Hematopoietic multipotent progenitor cell treated with erythropoietin and hydrocortisone succinate and interleukin-3 and kit ligand, for 6 days (in vitro differentiated cells): ENCODE data around the gene MELTF.

Experiments used
- DNase-seq: peaks from one replicate; pipeline ENCODE4 v3.0.0-alpha.2; 2015

Gene MELTF

GRCh38 chr3:197026481-197026866 lies 3.1 kb downstream of the MELTF start:
- no peak for DNase-seq

DNA sequence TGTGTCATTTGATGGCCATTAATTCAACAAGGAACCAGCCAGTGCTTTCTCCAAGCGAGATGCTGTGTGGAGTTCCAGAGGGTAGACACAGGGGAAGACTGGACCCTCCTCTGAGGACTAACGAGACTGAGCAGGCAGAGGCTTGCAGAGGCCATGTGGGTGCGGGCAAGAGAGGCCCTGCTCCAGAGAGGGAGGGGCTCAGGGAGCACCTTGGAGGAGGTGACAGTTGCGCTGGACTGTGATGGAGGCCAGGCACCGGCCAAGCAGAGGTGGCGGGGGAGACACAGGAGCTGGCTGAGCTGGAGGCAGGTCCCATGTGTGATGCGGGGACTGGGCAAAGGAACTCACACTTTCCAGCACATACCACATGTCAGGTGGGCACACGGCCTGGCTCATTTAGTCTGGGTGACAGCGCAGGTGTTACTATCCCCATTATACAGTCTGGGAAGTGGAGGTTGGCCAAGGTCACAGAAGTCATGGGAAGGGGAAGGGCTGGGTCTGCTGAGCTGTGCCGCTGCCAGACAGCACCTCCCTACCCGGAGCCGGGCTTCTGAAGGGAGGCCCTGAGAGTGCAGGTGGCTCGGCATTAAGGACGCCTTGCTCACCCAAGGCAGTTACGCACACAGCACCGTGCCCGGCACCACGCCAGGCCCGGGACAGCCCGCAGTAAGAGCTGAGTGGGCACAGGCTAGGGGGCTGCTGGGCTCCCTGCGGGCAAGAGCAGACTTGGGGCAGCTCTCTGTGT lies 3.7 kb downstream of the MELTF start:
- no peak for DNase-seq

DNA sequence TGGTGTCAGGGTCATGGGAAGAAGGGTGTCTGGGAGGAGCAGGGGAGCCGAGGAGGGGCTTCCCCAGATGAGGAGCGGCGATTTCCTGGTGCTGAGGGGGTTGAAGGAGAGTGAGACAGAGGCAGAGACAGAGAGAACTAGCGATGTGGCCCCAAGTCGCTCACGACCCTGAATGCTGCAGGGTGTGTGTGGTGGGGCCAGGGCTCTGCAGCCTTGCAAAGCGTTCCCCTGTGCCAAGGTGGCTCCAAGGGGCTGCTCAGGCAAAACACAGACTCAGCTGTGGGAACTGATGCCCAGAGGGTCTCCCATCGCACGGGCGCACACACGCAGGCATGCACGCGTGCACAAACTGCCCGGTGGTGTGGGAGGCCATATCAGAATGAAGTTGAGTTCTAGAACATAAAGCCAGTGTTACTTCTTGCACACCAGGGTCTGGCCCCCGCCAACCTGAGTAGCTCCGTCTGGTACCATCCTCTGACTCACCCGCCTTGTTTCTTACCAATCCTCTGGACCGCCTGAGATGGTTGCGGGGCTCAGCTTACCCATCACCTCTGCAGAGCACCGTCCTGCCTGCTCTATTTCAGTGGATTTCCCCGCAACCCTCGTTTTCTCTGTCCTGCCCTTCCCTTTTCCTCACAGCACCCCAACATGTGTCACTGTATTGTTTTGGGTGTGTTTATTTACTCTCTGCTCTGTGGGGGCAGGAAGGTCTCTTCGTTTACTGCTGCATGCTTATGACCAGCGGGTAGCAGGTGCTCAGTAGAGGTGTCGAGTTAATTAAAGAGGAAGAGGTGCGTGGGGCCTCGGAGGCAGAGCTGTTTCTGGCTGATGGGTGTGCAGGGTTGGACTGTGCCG lies 4.5 kb downstream of the MELTF start:
- DNase-seq, result no peak

DNA sequence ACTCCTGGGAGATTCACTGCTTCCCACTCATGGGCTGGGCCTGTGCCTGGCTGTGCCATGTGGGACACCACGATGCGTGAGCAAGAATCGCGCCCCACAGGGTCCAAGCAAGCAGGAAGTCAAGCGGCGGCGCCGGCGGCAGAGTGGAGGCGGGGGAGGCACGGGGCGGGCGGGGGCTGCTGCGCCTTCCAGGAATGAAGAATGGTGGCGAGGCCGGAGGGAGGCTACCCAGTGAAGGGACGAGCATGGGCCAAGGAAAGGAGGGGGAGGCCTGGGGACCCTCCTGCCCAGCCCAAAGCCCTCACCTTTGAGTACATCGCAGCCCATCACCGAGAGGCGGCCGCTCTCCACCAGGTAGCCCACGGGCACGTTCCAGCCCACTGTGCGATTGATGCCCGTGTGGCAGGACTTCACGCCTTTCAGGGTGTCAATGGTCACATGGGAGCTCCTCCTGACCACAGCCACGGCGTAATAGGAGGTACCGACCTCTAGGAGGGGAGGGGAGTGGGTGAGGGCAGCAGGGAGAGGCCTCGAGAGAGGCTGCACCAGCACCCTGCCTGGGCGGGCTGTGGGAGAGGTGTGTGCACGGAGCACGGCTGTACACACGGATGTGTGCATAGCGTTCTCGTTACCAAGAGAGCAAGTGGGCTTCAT lies 5.5 kb downstream of the MELTF start:
- no peak for DNase-seq

DNA sequence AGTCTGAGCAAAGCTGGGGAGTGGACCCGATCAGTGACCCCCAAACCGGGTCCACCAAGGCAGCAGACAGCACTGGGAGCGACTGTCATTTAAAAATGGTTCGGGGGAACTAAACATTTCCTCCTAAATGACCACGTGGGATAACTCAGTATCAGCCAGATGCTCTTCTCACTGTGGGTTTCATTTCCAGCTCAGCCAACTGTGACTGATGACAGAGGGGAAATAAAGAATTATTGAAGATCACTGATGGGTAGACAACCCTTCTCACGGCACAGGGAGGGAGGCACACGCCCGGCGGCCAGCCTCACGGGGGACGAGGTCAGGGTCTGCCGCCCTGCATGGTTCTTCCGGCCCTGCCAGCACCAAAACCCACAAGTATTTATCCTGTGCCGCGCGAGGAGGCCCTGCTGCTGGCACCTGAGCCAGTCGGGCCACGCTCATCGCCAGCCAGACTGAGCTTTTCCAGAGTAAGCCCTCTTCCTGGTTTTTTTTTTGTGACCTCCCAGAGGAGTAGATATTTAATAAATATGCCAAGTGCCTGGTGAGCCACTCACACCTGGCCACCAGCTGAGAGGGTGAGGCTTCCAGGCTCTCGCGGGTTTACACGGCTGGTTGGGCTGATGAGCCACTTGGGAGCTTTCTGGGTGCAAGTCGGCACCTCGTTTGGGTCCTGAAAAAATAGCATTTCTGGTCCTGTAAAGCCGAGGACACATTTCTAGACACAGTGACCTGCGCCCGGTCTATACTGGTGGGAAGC lies 6.2 kb downstream of the MELTF start:
- no peak for DNase-seq

- no peak for DNase-seq
Measured at GRCh38 chr3:197022405-197023231, 7.0 kb downstream of the MELTF start.

GRCh38 chr3:197021729-197022404 lies 7.8 kb downstream of the MELTF start:
- no peak for DNase-seq

- no peak for DNase-seq
Measured at GRCh38 chr3:197021231-197021630, 8.4 kb downstream of the MELTF start.

GRCh38 chr3:197019535-197019934 lies 10.1 kb downstream of the MELTF start:
- DNase-seq, result no peak

- DNase-seq, result no peak
Measured at GRCh38 chr3:197019021-197019420, 10.6 kb downstream of the MELTF start.

GRCh38 chr3:197017003-197017402 lies 12.6 kb downstream of the MELTF start:
- no peak for DNase-seq

- DNase-seq, result no peak
Measured at GRCh38 chr3:197015790-197016736, 13.6 kb downstream of the MELTF start.

DNA sequence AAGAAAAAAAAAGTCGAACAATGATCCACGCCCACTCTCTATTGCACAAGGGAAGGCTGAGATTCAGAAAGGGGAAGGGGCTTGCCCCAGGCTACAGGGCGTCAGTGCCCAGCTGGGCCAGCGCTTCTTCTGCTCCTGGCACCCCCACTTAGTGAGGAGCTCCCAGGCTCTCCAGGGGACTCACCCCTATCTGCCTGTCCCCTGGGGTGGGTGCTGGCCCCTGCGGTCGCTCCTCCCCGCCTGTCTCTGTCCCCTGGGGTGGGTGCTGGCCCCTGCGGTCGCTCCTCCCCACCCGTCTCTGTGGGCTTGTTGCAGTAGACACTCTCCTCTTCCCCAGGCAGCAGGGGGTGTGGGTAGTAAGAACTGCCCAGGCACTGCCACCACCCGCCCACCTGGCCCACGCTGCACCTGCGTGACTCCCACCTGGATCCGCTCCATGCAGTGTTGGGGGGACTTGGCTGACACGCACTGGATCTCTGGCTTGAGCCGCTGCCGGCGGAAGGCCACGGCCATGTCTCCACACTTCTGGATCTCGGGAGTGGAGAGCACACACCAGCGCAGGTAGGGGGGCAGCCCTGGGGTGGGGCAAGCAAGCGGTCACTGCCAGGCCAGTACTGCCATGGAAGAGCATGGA lies 14.6 kb downstream of the MELTF start:
- DNase-seq, result no peak

DNA sequence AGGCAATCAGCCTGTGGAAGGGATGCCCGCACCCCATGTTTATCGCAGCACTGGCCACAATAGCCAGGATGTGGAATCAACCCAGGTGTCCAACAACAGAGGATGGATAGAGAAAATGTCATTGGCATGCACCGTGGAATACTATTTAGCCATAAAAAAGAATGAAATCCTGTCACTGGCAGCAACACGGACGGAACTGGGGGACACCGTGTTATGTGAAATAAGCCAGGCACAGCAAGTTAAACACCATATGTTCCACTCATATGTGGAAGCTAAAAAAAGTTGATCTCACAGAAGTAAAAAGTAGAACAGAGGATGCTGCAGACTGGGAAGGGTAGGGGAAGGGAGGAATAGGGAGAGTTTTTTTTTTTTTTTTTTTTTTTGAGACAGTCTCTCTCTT lies 15.6 kb downstream of the MELTF start:
- DNase-seq, result no peak

DNA sequence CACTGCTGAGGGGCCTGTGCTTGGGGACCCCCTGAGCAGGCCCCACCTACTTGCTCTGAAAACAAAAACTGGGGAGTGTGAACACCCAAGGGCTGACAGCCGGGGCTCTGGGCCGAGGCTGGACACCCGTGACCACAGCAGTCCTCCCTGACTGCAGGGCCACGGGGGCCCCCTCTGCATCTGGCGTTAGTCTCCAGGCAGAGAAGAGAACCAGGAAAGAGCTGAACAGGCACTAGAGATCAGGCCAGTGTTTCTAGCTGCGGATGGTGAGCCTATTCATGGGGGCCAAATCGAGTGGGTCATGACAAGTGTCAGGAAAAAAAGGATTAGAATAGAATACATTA lies 17.1 kb downstream of the MELTF start:
- DNase-seq, result no peak

- no peak for DNase-seq
Measured at GRCh38 chr3:197011780-197012539, 17.7 kb downstream of the MELTF start.

DNA sequence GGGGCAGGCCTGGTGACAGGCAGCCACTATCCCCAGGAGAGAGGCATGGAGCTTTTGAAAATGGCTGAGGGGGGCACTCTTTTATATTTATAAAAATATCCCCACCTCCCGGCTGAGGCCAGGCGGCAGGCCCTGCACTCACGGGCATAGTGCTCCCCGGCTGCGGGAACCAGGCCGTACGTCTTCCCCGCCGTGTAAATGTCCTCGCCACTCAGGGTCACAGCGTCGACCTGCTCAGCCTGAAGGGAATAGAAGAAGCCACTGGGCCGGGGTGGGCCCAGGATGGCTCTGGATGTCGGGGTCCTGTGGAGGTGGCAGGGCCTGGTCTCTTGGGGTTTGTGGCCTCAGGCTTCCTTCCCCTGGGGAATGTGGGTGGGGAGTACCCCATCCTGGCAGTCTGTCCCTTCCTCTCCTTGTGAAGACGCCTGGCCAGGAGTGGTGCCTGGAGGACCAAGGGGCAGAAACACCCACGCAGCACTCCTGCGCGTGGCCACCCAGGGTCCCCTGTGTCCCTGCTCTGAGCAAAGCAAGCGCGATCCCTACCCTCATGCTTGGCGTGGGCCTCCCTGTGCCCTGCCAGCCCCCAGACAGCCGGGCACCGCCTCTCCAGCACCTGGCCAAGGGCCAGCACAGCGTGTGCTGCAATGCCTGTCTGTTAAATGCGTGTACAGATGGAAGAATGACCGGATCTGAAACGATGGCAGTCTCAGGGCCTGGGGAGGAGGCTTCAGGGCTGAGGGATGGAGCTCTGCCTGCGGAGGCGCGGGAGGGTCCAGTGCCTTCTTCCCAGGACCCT lies 18.9 kb downstream of the MELTF start:
- DNase-seq, result no peak

- no peak for DNase-seq
Measured at GRCh38 chr3:197009532-197010019, 20.0 kb downstream of the MELTF start.
